ENCODE measurements around the gene GSTK1.

DNA sequence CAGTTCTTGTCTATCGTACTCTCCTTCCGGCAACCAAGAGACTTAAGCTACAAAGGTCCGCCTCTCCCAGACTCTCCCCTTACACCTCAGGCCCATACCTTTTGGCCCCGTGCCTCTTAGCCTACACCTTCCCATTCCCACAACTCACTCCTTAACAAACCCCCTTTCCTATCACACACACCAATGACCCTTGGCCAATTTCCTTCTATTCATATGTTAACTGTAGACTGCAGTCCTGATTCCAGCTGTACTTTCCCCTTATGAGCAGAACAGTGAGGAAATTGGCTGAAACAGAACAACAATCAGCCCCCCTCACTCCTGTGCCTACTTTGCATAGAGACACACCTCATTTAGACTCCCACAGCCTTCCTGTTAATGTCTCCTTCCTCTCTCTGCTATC is 20.1 kb downstream of the GSTK1 start:
- no peak for TF ChIP-seq ZSCAN29 (IDR thresholded peaks at IDR 0.05)
- TF ChIP-seq ZNF274 (IDR thresholded peaks at IDR 0.05; ENCODE audit: insufficient read depth, insufficient read length), result no peak
- TF ChIP-seq CTCF (IDR thresholded peaks at IDR 0.05 in 2 of 3, conservative IDR thresholded peaks at IDR 0.05 in 1 of 3; ENCODE audit: control insufficient read depth in 2 of 3, extremely low read depth in 1 of 3, insufficient read depth in 1 of 3, low read depth in 3 of 3, low read length in 3 of 3), result no peak
- no peak for TF ChIP-seq CREM (IDR thresholded peaks at IDR 0.05; ENCODE audit: low read depth)
- no peak for TF ChIP-seq REST (IDR thresholded peaks at IDR 0.05; ENCODE audit: low read depth, low read length)
